HEK293 (cell line): ENCODE data around the gene LIN37.

Source experiments
- BCL11A ChIP-seq: fragments of 450-650 bp; formaldehyde crosslinking; IDR thresholded peaks from 2 replicates; pipeline ENCODE4 v1.5.1; 2016; ENCODE audit warnings: low read depth, missing biosample characterization, missing genetic modification characterization
- HIC1 ChIP-seq: fragments of 450-650 bp; formaldehyde crosslinking; IDR thresholded peaks from 2 replicates; pipeline ENCODE4 v1.5.1; 2016; ENCODE audit warnings: missing biosample characterization, missing genetic modification characterization
- PATZ1 ChIP-seq: fragments of 450-650 bp; formaldehyde crosslinking; IDR thresholded peaks from 2 replicates; pipeline ENCODE4 v1.5.1; 2016; ENCODE audit warnings: missing biosample characterization, missing genetic modification characterization
- REPIN1 ChIP-seq: fragments of 450-650 bp; formaldehyde crosslinking; IDR thresholded peaks from 2 replicates; pipeline ENCODE4 v1.5.1; 2017; ENCODE audit warnings: missing biosample characterization, missing genetic modification characterization, low read depth
- WT1 ChIP-seq: fragments of 450-650 bp; formaldehyde crosslinking; IDR thresholded peaks from 2 replicates; pipeline ENCODE4 v1.5.1; 2016; ENCODE audit warnings: missing biosample characterization, missing genetic modification characterization
- ZBTB10 ChIP-seq: fragments of 450-650 bp; formaldehyde crosslinking; IDR thresholded peaks from 2 replicates; pipeline ENCODE4 v1.5.1; 2016; ENCODE audit warnings: missing biosample characterization, missing genetic modification characterization
- ZBTB44 ChIP-seq: fragments of 450-650 bp; IDR thresholded peaks from 2 replicates; pipeline ENCODE4 v1.5.1; 2018; ENCODE audit warnings: missing biosample characterization, mild to moderate bottlenecking, missing genetic modification characterization
- ZEB2 ChIP-seq: fragments of 450-650 bp; formaldehyde crosslinking; IDR thresholded peaks from 2 replicates; pipeline ENCODE4 v1.5.1; 2016; ENCODE audit warnings: missing biosample characterization, missing genetic modification characterization
- ZFHX2 ChIP-seq: fragments of 450-650 bp; formaldehyde crosslinking; conservative IDR thresholded peaks from 2 replicates; pipeline ENCODE4 v1.5.1; 2016; ENCODE audit warnings: missing biosample characterization, missing genetic modification characterization
- ZFP37 ChIP-seq: fragments of 450-650 bp; formaldehyde crosslinking; IDR thresholded peaks from 2 replicates; pipeline ENCODE4 v1.5.1; 2016; ENCODE audit warnings: missing biosample characterization, missing genetic modification characterization
- ZFP69B ChIP-seq: fragments of 450-650 bp; formaldehyde crosslinking; IDR thresholded peaks from 2 replicates; pipeline ENCODE4 v1.5.1; 2016; ENCODE audit warnings: missing biosample characterization, missing genetic modification characterization
- ZIC2 ChIP-seq: fragments of 450-650 bp; formaldehyde crosslinking; IDR thresholded peaks from 2 replicates; pipeline ENCODE4 v1.5.1; 2016; ENCODE audit warnings: missing biosample characterization, missing genetic modification characterization
- ZNF2 ChIP-seq: fragments of 450-650 bp; formaldehyde crosslinking; IDR thresholded peaks from 2 replicates; pipeline ENCODE4 v1.5.1; 2016; ENCODE audit warnings: missing biosample characterization, missing genetic modification characterization
- ZNF223 ChIP-seq: fragments of 450-650 bp; formaldehyde crosslinking; IDR thresholded peaks from 2 replicates; pipeline ENCODE4 v1.5.1; 2016; ENCODE audit warnings: missing biosample characterization, missing genetic modification characterization
- ZNF24 ChIP-seq: fragments of 450-650 bp; formaldehyde crosslinking; IDR thresholded peaks from 2 replicates; pipeline ENCODE4 v1.5.1; 2016; ENCODE audit warnings: missing biosample characterization, missing genetic modification characterization
- ZNF292 ChIP-seq: fragments of 450-650 bp; formaldehyde crosslinking; IDR thresholded peaks from 2 replicates; pipeline ENCODE4 v1.5.1; 2016; ENCODE audit warnings: low read depth, missing biosample characterization, missing genetic modification characterization, borderline replicate concordance
- ZNF335 ChIP-seq: fragments of 450-650 bp; formaldehyde crosslinking; conservative IDR thresholded peaks from 2 replicates; pipeline ENCODE4 v1.5.1; 2016; ENCODE audit warnings: missing biosample characterization, missing genetic modification characterization
- ZNF423 ChIP-seq: fragments of 450-650 bp; formaldehyde crosslinking; IDR thresholded peaks from 2 replicates; pipeline ENCODE4 v1.5.1; 2016; ENCODE audit warnings: missing biosample characterization, missing genetic modification characterization
- ZNF48 ChIP-seq: fragments of 450-650 bp; formaldehyde crosslinking; IDR thresholded peaks from 2 replicates; pipeline ENCODE4 v1.5.1; 2016; ENCODE audit warnings: missing biosample characterization, missing genetic modification characterization
- ZNF623 ChIP-seq: fragments of 450-650 bp; formaldehyde crosslinking; IDR thresholded peaks from 2 replicates; pipeline ENCODE4 v1.5.1; 2016; ENCODE audit warnings: missing biosample characterization, missing genetic modification characterization
- ZNF692 ChIP-seq: fragments of 450-650 bp; formaldehyde crosslinking; IDR thresholded peaks from 2 replicates; pipeline ENCODE4 v1.5.1; 2016; ENCODE audit warnings: missing biosample characterization, missing genetic modification characterization
- ZNF76 ChIP-seq: fragments of 450-650 bp; formaldehyde crosslinking; IDR thresholded peaks from 2 replicates; pipeline ENCODE4; 2016; ENCODE audit warnings: low read depth, missing biosample characterization, missing genetic modification characterization, borderline replicate concordance
- ZNF777 ChIP-seq: fragments of 450-650 bp; formaldehyde crosslinking; IDR thresholded peaks from 2 replicates; pipeline ENCODE4 v1.5.1; 2017; ENCODE audit warnings: missing biosample characterization, missing genetic modification characterization, borderline replicate concordance
- ZSCAN18 ChIP-seq: fragments of 450-650 bp; formaldehyde crosslinking; IDR thresholded peaks from 2 replicates; pipeline ENCODE4 v1.5.1; 2016; ENCODE audit warnings: missing biosample characterization, missing genetic modification characterization
- ZSCAN30 ChIP-seq: fragments of 450-650 bp; IDR thresholded peaks from 2 replicates; pipeline ENCODE4 v1.5.1; 2018; ENCODE audit warnings: missing biosample characterization, mild to moderate bottlenecking, missing genetic modification characterization, moderate library complexity

Gene LIN37

GRCh38 chr19:35740108-35740422, 8.3 kb upstream of the LIN37 start (continued):
- TF ChIP-seq BCL11A (tag by site-specific recombination) (peak; percentile 89; the same call in 1 of the 2 replicates), ZEB2 (no peak), ZNF692 (peak; percentile 34; the same call in 1 of the 2 replicates), ZNF335 (no peak), ZNF2 (tag by site-specific recombination) (peak; percentile 15; the same call in 1 of the 2 replicates), WT1 (tag by site-specific recombination) (peak; percentile 55), HIC1 (tag by site-specific recombination) (peak; percentile 69; the same call in 1 of the 2 replicates), ZNF48 (tag by site-specific recombination) (no peak), ZNF423 (peak; percentile 77), ZNF623 (no peak), ZNF223 (tag by site-specific recombination) (no peak), PATZ1 (tag by site-specific recombination) (0 out of 2 replicates have a peak, but pooled peaks have one; percentile 80), ZNF292 (tag by site-specific recombination) (no peak), REPIN1 (tag by site-specific recombination) (0 out of 2 replicates have a peak, but pooled peaks have one; percentile 28), ZFHX2 (tag by site-specific recombination) (no peak), ZFP37 (tag by site-specific recombination) (0 out of 2 replicates have a peak, but pooled peaks have one; percentile 42), ZSCAN18 (0 out of 2 replicates have a peak, but pooled peaks have one; percentile 38), ZBTB10 (tag by site-specific recombination) (peak; percentile 66), ZNF76 (tag by site-specific recombination) (0 out of 2 replicates have a peak, but pooled peaks have one; percentile 35), ZFP69B (tag by site-specific recombination) (peak; percentile 67), ZBTB44 (no peak), ZNF24 (no peak), ZIC2 (peak; percentile 100), ZSCAN30 (tag by site-specific recombination) (peak; percentile 80), ZNF777 (tag by site-specific recombination) (peak; percentile 97; the same call in 1 of the 2 replicates)
